Diencephalon (tissue), 1 donor: ENCODE measurements around the gene STRIP2. TPM values are rescaled to one million over a fixed set of nuclear protein-coding genes. Genes with fewer than 3 reads are reported as not detected.

Experiments used
- small RNA-seq: library from RNA; depleted of rRNA; stranded (forward); fragments of <200 nt; gene quantifications from one replicate; pipeline ENCODE3, GENCODE V24; 2014
- total RNA-seq: library from RNA; depleted of rRNA; stranded (reverse); fragments of >200 nt; gene quantifications from one replicate; pipeline ENCODE4 v1.2.3, GENCODE V29; 2014

The STRIP2 gene
- 81.4 TPM for total RNA-seq

GRCh38 chr7:129433847-129434674, at the start of gene STRIP2:
TSS of gene STRIP2 (plus strand) at chr7:129434432. CDS start at chr7:129434473, 41 bp downstream.

GRCh38 chr7:129501760-129502707, 67.8 kb downstream of the STRIP2 start, which contains the start of gene SMKR1:
TSS of gene SMKR1 (plus strand) at chr7:129502531. CDS start at chr7:129502825, 294 bp downstream.

Small RNA genes lying within 50 kb of the gene (small RNA-seq; reads per million reads assigned to genes)
- gene AC009244.1 (not detected), gene RNU1-72P (not detected), gene SNRPGP3 (not detected)

Other genes with a start within 250 kb of the STRIP2 start
- gene SMO, start 245.8 kb upstream of the STRIP2 start, total RNA-seq, result 15.5 TPM
- 36.0 TPM for gene AHCYL2, start 209.4 kb upstream of the STRIP2 start, total RNA-seq
- gene SMKR1, start 68.1 kb downstream of the STRIP2 start, total RNA-seq, result 6.7 TPM
- 25.6 TPM for gene NRF1, start 177.3 kb downstream of the STRIP2 start, total RNA-seq